ENCODE measurements around the gene OR2L13. TPM values are rescaled to one million over a fixed set of nuclear protein-coding genes. Genes with fewer than 3 reads are reported as not detected.

OR2L13 gene
- total RNA-seq, result not detected
- long read RNA-seq, result 0 reads

GRCh38 chr1:248094884-248095283 lies at the start of gene OR2L13:
OR2L13 (plus strand) TSS chr1:248095184; CDS start chr1:248099376, 4,192 bp downstream.
- no peaks in the 10 kb centered on the region for H3K36me3 ChIP-seq
- intact Hi-C loops (cut with DNase I), result no loop called here
- no peak within 1 kb of the TSS for H3K27ac ChIP-seq
- no peaks in the 10 kb centered on the region for H3K27me3 ChIP-seq
- TF ChIP-seq, protein P1, sequence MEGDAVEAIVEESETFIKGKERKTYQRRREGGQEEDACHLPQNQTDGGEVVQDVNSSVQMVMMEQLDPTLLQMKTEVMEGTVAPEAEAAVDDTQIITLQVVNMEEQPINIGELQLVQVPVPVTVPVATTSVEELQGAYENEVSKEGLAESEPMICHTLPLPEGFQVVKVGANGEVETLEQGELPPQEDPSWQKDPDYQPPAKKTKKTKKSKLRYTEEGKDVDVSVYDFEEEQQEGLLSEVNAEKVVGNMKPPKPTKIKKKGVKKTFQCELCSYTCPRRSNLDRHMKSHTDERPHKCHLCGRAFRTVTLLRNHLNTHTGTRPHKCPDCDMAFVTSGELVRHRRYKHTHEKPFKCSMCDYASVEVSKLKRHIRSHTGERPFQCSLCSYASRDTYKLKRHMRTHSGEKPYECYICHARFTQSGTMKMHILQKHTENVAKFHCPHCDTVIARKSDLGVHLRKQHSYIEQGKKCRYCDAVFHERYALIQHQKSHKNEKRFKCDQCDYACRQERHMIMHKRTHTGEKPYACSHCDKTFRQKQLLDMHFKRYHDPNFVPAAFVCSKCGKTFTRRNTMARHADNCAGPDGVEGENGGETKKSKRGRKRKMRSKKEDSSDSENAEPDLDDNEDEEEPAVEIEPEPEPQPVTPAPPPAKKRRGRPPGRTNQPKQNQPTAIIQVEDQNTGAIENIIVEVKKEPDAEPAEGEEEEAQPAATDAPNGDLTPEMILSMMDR (IDR thresholded peaks at IDR 0.05), result no peak
- ATAC-seq (no peak), DNase-seq (no peak)
- H3K4me1 ChIP-seq, result no peaks in the 10 kb centered on the region
- H3K4me3 ChIP-seq, result no peak within 1 kb of the TSS
- no peaks in the 10 kb centered on the region for H3K9me3 ChIP-seq

- DNase-seq (no peak), ATAC-seq (no peak)
- no peaks in the 10 kb centered on the region for H3K36me3 ChIP-seq
- intact Hi-C loops (cut with DNase I), result no loop called here
- H3K4me1 ChIP-seq, result no peaks in the 10 kb centered on the region
- H3K4me3 ChIP-seq, result no peak overlapping the region
- no peaks in the 10 kb centered on the region for H3K9me3 ChIP-seq
- H3K27me3 ChIP-seq, result no peaks in the 10 kb centered on the region
- no peak overlapping the region for H3K27ac ChIP-seq
- TF ChIP-seq, protein P1 (IDR thresholded peaks at IDR 0.05), result no peak
These were observed 49.8 kb upstream of the OR2L13 start for GRCh38 chr1:248045209-248045608.

- TF ChIP-seq, protein P1 (IDR thresholded peaks at IDR 0.05), result no peak
- no peaks in the 10 kb centered on the region for H3K36me3 ChIP-seq
- H3K27me3 ChIP-seq, result no peaks in the 10 kb centered on the region
- ATAC-seq (no peak), DNase-seq (no peak)
- H3K9me3 ChIP-seq, result no peaks in the 10 kb centered on the region
- no peak within 1 kb of the TSS for H3K4me3 ChIP-seq
- H3K27ac ChIP-seq, result no peak within 1 kb of the TSS
- no peaks in the 10 kb centered on the region for H3K4me1 ChIP-seq
- intact Hi-C loops (cut with DNase I), result no loop called here
These were observed 48.4 kb upstream of the OR2L13 start, which contains the start of gene OR2L3 for GRCh38 chr1:248046536-248046935. OR2L3 (plus strand) TSS chr1:248046836; CDS start chr1:248060682, 13,846 bp downstream.

- Histone ChIP-seq H3K27ac (no peak overlapping the region), H3K9me3 (no peaks in the 10 kb centered on the region), H3K4me3 (no peak overlapping the region), H3K36me3 (no peaks in the 10 kb centered on the region), H3K4me1 (no peaks in the 10 kb centered on the region), H3K27me3 (no peaks in the 10 kb centered on the region)
- intact Hi-C loops (cut with DNase I), result no loop called here
- TF ChIP-seq, protein P1 (IDR thresholded peaks at IDR 0.05), result no peak
- ATAC-seq, result no peak
- no peak for DNase-seq
These were observed 48.0 kb upstream of the OR2L13 start for GRCh38 chr1:248047008-248047407.

DNA sequence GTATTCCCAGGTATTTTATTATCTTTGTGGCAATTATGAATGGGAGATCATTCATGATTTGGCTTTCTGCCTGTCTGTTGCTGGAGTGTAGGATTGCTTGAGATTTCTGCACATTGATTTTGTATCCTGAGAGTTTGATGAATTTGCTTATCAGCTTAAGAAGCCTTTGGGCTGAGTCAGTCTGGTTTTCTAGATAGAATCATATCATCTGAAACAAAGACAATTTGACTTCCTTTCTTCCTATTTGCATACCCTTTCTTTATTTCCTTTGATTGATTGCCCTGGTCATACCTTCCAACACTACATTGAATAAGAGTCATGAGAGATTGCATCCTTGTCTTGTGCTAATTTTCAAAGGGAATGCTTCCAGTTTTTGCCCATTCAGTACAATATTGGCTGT lies 40.3 kb upstream of the OR2L13 start:
- ATAC-seq (no peak), DNase-seq (no peak)
- H3K36me3 ChIP-seq, result no peaks in the 10 kb centered on the region
- H3K27me3 ChIP-seq, result no peaks in the 10 kb centered on the region
- intact Hi-C loops (cut with DNase I), result no loop called here
- H3K9me3 ChIP-seq, result no peaks in the 10 kb centered on the region
- H3K4me1 ChIP-seq, result no peaks in the 10 kb centered on the region
- TF ChIP-seq, protein P1 (IDR thresholded peaks at IDR 0.05), result no peak
- H3K4me3 ChIP-seq, result no peak overlapping the region
- no peak overlapping the region for H3K27ac ChIP-seq

DNA sequence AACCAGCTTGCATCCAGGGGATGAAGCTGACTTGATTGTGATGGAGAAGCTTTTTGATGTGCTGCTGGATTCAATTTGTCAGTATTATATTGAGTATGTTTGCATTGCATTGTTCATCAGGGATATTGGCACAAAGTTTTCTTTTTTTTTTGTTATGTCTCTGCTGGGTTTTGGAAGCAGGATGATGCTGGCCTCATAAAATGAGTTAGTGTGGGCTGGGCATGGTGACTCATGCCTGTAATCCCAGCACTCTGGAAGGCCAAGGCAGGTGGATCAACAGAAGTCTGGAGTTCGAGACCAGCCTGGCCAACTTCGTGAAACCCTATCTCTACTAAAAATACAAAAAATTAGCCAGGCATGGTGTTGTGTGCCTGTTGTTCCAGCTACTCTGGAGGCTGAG lies 39.7 kb upstream of the OR2L13 start:
- TF ChIP-seq, protein P1 (IDR thresholded peaks at IDR 0.05), result no peak
- DNase-seq, result no peak
- ATAC-seq, result no peak
- H3K27me3 ChIP-seq, result no peaks in the 10 kb centered on the region
- no peaks in the 10 kb centered on the region for H3K9me3 ChIP-seq
- no peak overlapping the region for H3K4me3 ChIP-seq
- intact Hi-C loops (cut with DNase I), result no loop called here
- H3K4me1 ChIP-seq, result no peaks in the 10 kb centered on the region
- H3K36me3 ChIP-seq, result no peaks in the 10 kb centered on the region
- H3K27ac ChIP-seq, result no peak overlapping the region
